Measurements from ENCODE around the gene UBE2G2.

Gene UBE2G2

DNA sequence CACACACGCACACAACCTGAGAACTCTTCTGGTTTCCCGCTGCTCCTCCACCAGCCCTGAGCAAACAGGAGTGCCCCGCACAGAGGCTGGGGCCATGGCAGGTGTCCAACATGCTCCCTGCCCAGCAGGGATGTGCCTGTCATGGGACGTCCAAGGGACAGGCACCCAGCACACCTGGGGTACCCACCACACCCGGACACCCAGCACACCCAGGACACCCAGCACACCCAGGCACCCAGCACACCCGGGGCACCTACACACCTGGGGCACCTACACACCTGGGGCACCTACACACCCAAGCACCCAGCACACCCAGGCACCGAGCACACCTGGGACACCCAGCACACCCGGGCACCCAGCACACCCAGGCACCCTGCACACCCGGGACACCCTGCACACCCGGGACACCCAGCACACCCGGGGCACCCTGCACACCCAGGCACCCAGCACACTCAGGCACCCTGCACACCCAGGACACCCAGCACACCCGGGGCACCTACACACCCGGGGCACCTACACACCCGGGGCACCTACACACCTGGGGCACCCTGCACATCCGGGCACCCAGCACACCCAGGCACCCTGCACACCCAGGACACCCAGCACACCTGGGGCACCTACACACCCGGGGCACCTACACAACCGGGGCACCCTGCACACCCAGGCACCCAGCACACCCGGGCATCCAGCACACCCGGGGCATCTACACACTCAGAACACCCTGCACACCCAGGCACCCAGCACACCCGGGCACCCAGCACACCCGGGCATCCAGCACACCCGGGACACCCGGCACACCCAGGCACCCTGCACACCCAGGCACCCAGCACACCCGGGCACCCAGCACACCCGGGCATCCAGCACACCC is 37.9 kb downstream of the UBE2G2 start:
- no peak for DNase-seq

GRCh38 chr21:44763050-44763378 is 38.6 kb downstream of the UBE2G2 start:
- no peak for DNase-seq

DNA sequence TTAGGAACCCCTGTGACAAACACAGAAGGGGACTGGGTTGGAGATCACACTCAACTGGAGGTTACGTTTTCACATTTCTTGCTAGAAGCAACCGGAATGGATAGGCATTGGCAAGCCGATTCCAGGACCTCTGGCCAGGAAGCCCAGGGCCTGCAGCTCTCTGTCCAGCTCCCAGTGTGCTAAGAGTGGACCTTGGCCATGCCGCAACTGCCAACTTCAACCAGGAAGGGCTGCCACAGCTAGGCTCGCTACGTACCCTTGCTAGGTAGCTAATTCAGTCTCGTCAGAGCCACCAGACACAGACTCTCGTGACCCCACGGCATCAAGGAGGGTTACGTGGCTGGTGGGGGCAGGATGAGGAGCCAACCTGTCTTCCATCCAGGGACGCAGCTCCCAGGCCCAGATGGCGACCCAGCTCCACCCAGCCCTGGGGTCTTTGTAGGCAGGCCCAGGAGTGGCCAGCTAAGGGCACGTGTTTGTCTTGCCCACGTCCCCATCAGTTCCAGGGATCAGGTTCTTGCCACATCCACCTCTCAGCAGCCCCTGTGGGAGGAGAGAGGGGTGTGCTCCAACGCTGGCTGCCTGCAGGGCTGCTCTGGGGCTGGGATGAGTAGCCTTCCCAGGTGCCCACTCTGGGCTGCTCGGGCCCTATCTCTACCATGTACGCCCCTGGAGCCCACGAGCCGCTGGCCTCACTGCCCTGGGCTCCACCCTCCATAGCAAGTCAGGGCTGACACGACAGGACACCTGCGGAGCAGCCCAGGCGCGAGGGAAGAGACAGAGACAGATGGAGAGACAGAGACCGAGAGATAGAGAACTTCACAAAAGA is 39.2 kb downstream of the UBE2G2 start:
- DNase-seq = no peak

DNA sequence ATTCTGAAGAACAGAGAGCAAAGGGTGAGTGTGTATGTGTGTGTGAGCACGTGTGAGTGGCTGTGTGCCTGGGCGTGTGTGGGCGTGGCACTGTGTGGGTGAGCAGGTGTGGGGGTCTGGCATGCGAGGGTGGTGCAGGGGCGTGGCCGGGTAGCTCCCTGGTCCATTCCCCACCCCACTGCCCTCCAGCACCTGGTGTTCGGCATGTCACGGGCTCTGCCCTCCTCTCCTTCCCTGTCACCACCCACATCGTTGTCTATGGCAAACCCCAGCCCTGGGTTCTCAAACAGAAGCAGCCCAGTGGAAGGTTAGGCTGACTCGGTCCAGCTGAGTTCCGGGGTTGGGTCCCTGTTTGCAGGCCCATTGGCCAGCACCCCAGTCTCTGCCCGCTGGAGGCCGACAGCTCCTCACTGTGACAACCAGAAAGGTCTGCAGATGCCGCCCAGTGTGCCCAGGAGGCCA is 39.8 kb downstream of the UBE2G2 start:
- no peak for DNase-seq

- DNase-seq = no peak
Observed at GRCh38 chr21:44761011-44761729, 40.5 kb downstream of the UBE2G2 start.

- DNase-seq = no peak
Observed at GRCh38 chr21:44760376-44760775, 41.2 kb downstream of the UBE2G2 start.

GRCh38 chr21:44759628-44760285 is 41.9 kb downstream of the UBE2G2 start:
- no peak for DNase-seq

- no peak for DNase-seq
Observed at GRCh38 chr21:44758781-44759627, 42.6 kb downstream of the UBE2G2 start.

DNA sequence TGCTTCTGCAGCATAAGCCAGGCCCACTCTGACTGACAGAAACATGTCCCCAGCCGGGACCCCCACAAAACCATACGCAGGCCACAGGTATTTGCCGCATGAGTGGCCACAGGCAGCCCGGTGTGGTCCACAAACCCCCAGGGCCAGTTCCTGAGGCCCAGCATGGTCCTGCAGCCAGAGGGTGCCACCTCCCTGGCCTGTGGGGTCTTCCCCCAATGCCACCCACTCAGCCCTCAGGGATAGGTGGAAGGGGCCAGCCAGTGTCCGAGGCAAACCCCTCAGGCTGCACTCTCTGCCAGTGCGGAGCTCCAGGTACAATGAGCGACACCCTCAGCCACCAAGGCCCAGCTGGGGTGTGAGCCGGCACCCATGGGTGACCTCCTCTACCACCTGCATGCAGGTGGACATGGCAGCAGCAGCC is 43.5 kb downstream of the UBE2G2 start:
- no peak for DNase-seq

DNA sequence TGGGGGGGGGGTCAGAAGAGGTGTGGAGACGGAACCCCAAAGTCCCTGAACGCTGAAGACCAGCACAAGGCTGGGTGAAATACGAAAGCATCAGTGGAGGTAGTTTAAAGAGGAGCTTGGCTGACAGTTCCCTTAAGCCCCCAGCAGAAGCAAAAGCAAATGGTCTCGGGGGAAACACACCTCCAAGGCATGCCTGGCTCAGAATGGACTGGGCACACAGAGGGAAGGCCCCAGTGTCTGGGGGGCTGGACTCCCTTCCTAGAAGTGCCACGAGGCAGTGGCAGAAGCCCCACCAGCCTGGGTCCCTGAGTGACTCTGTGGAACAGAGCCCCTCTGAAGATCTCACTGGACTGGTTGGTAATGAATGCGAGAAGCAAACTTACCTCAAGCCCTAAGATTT is 43.9 kb downstream of the UBE2G2 start:
- no peak for DNase-seq

GRCh38 chr21:44756423-44757185 is 45.0 kb downstream of the UBE2G2 start:
- DNase-seq = no peak

GRCh38 chr21:44755227-44755626 is 46.4 kb downstream of the UBE2G2 start:
- DNase-seq = no peak

DNA sequence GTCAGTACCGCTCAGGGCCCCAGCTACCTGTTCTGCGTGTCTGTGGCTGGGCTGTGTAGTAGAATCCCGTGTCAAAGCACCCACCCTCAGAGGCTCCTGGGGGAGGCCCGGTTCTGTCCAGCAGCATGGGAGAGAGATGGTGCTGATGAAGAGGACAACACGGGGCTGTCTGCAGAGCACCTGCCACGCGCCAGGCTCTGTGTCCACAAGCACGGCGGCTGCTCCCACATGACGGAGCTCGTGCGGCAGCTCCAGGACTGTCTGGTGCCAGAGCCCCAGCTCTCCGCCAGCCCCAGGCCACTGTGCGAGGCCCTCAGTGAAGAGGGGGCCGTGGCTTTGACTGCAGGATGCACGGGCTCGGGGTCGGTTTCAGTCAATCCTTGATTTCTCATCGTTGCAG is 48.3 kb downstream of the UBE2G2 start:
- no peak for DNase-seq

- DNase-seq = no peak
Observed at GRCh38 chr21:44752671-44753235, 48.9 kb downstream of the UBE2G2 start.

- DNase-seq = no peak
Observed at GRCh38 chr21:44751799-44752636, 49.6 kb downstream of the UBE2G2 start.

- DNase-seq = no peak
Observed at GRCh38 chr21:44751186-44751798, 50.3 kb downstream of the UBE2G2 start.

DNA sequence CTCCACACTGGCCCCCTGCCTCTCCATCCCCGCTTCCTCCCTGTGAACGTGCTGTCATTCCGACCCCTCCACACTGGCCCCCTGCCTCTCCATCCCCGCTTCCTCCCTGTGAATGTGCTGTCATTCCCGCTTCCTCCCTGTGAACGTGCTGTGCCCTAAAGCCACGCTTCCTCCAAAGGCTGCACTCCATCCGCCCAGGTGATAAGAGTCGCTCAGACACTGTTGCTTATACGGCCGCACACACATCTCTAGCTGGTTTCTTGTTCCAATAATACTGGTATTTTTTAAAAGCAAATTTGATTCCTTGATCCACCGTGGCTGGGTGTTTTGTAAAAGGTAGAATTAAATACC is 51.0 kb downstream of the UBE2G2 start:
- DNase-seq = no peak

DNA sequence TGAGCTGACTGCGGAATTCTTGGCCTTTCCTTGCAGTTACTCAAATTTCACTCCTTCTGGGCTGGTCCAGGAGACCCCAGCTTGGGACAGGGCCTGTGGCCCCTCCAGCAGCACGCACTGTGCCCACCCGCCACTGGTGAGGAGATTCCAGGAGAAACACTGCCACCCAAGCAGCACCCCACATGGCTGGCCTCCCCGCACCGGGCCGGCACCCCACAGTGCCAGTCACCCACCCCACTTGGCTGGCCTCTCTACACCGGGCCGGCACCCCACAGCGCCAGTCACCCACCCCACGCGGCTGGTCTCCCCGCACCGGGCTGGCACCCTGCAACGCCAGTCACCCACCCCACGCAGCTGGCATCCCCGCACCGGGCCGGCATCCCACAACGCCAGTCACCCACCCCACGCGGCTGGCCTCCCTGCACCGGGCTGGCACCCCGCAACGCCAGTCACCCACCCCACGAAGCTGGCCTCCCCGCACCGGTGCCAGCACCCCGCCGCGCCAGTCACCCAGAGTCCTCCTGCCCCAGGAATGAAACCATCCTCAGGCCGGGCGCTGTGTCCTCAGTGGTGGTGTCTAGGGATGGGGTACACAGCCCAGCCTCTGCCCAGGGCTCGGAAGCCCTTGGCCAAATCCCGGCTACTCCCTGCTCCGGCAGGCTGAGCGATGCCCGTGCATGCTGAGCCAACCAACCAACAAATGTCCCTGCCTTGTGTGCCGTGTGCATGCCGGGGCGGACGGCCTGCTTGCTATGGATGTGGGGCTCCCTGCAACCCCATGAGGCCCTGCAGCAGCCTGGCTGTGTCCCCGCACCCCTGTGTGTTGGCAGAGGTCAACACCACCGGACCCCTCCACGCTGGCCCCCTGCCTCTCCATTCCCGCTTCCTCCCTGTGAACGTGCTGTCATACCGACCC is 51.6 kb downstream of the UBE2G2 start:
- no peak for DNase-seq

Data from C1 segment of cervical spinal cord (tissue), 14 donors.